Ascending aorta (tissue), 2 donors: ENCODE measurements around the gene ZBTB32. TPM values are rescaled to one million over a fixed set of nuclear protein-coding genes. Genes with fewer than 3 reads are reported as not detected.

Source experiments
- DNase-seq, 2 donors: peaks; one replicate each; pipeline ENCODE4 v3.0.0-alpha.2; 2019; ENCODE audit warnings: low spot score in 2 of 2
- H3K27ac ChIP-seq, 2 donors: fragments of 200-600 bp; sonication (generic); one replicate each; pipeline ENCODE4 v1.5.1; 2016 to 2017; ENCODE audit warnings: mild to moderate bottlenecking in 1 of 2
- H3K27me3 ChIP-seq: fragments of 200-600 bp; sonication (generic); one replicate; pipeline ENCODE4 v1.5.1; 2017
- H3K36me3 ChIP-seq, 2 donors: fragments of 200-600 bp; sonication (generic); one replicate each; pipeline ENCODE4 v1.5.1; 2016
- H3K4me1 ChIP-seq, 2 donors: fragments of 200-600 bp; sonication (generic); one replicate each; pipeline ENCODE4 v1.5.1; 2016 to 2017; ENCODE audit warnings: mild to moderate bottlenecking in 1 of 2
- H3K4me3 ChIP-seq, 2 donors: fragments of 200-600 bp; sonication (generic); one replicate each; pipeline ENCODE4 v1.5.1; 2016 to 2017; ENCODE audit warnings: mild to moderate bottlenecking in 1 of 2
- H3K9me3 ChIP-seq, 2 donors: fragments of 200-600 bp; sonication (generic); one replicate each; pipeline ENCODE4 v1.5.1; 2016
- CTCF ChIP-seq, 3 experiments: fragments of 200-600 bp in 2 of 3; fragments of 450-650 bp in 1 of 3; sonication (generic) in 2 of 3; IDR thresholded peaks; one replicate each; pipeline ENCODE4 v1.5.1; 2016 to 2019; ENCODE audit warnings: antibody characterized with exemption in 3 of 3, mild to moderate bottlenecking in 1 of 3, moderate library complexity in 1 of 3
- intact Hi-C: fragments of 100-400 bp; cut with DNase I; formaldehyde crosslinking; loops from one replicate; pipeline ENCODE4 v1.15.1; 2023
- total RNA-seq: library from RNA; depleted of rRNA; stranded (reverse); fragments of >200 nt; gene quantifications from one replicate; pipeline ENCODE4 v1.1.0, GENCODE V29; 2016

Gene ZBTB32
- total RNA-seq, 1 donor from 2014 or later, result not detected

GRCh38 chr19:35734889-35735288, 30.5 kb downstream of the ZBTB32 start:
- intact Hi-C loops, result no loop called here
- Histone ChIP-seq H3K36me3 (peaks cover 64 to 83% of the 10 kb centered on the region in 2 donors), H3K27ac (no peak overlapping the region), H3K9me3 (no peaks in the 10 kb centered on the region), H3K4me3 (no peak overlapping the region), H3K4me1 (peaks cover 3 to 4% of the 10 kb centered on the region in 2 donors), H3K27me3 (no peaks in the 10 kb centered on the region)
- TF ChIP-seq CTCF (IDR thresholded peaks at IDR 0.05), result no peak
- DNase-seq, result no peak

- no peaks in the 10 kb centered on the region for H3K9me3 ChIP-seq
- no peak for DNase-seq
- H3K27me3 ChIP-seq, result no peaks in the 10 kb centered on the region
- intact Hi-C loops, result no loop called here
- H3K4me1 ChIP-seq, result peaks cover 5 to 12% of the 10 kb centered on the region in 2 donors
- H3K36me3 ChIP-seq, result peaks cover 40 to 60% of the 10 kb centered on the region in 2 donors
- no peak overlapping the region for H3K4me3 ChIP-seq
- no peak for TF ChIP-seq CTCF (IDR thresholded peaks at IDR 0.05)
- H3K27ac ChIP-seq, result no peak overlapping the region
Measured at GRCh38 chr19:35736913-35737886, 32.8 kb downstream of the ZBTB32 start.

- TF ChIP-seq CTCF (IDR thresholded peaks at IDR 0.05), result no peak
- intact Hi-C loops, result no loop called here
- H3K36me3 ChIP-seq, result peaks cover 34 to 51% of the 10 kb centered on the region in 2 donors
- no peak overlapping the region for H3K27ac ChIP-seq
- H3K27me3 ChIP-seq, result no peaks in the 10 kb centered on the region
- peaks cover 5 to 12% of the 10 kb centered on the region in 2 donors for H3K4me1 ChIP-seq
- DNase-seq, result no peak
- no peak overlapping the region for H3K4me3 ChIP-seq
- H3K9me3 ChIP-seq, result no peaks in the 10 kb centered on the region
Measured at GRCh38 chr19:35738021-35738886, 33.9 kb downstream of the ZBTB32 start.

DNA sequence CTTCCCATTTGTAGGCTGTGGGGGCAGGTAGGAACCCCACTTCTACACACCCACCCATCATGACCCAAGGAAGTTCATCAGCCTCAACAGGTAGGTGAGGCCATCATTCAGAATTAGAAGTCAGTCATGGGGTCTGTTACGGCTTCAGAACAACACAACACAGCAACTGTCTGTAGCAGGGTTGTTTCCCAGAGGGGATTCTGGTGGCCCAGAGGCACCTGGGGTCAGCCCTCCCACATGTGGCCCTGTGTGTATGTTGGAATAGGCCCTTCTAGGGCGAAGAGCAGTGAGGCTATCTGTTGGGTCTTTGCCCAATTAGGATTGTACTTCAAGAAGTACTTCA, 34.5 kb downstream of the ZBTB32 start:
- Histone ChIP-seq H3K9me3 (no peaks in the 10 kb centered on the region), H3K4me1 (peaks cover 5 to 12% of the 10 kb centered on the region in 2 donors), H3K27me3 (no peaks in the 10 kb centered on the region), H3K27ac (peak overlapping the region in 1 of 2 donors; percentile 78), H3K4me3 (no peak overlapping the region), H3K36me3 (peaks cover 28 to 45% of the 10 kb centered on the region in 2 donors)
- no peak for TF ChIP-seq CTCF (IDR thresholded peaks at IDR 0.05)
- intact Hi-C loops, result no loop called here
- no peak for DNase-seq

GRCh38 chr19:35739275-35740107, 35.1 kb downstream of the ZBTB32 start:
- Histone ChIP-seq H3K27ac (peak overlapping the region; percentile 78), H3K27me3 (no peaks in the 10 kb centered on the region), H3K4me3 (peak overlapping the region; percentile 56 to 70), H3K9me3 (no peaks in the 10 kb centered on the region), H3K4me1 (peaks cover 9 to 18% of the 10 kb centered on the region in 2 donors), H3K36me3 (peaks cover 22 to 38% of the 10 kb centered on the region in 2 donors)
- TF ChIP-seq CTCF (IDR thresholded peaks at IDR 0.05), result no peak
- intact Hi-C loops, result loop anchor here (1.0 to 10.0 kb wide), 9 partner anchors 17 to 595 kb away; partner anchors contain the start of genes ETV2, FXYD7, HSPB6 and OVOL3
- DNase-seq, result no peak
